GM18861 (cell line): ENCODE data around the gene KAT2B.
A peak's percentile ranks its signal among the peaks of the same experiment; 100 is the strongest.
"Not testable (repeated sequence)": the region's sequence is repeated elsewhere in the genome, so short reads cannot be mapped to it uniquely, and the experiment has no call there.

Source experiments
- ATAC-seq: cut with Tn5 transposase; IDR thresholded peaks from one replicate; pipeline ENCODE4 v1.9.1; 2021; ENCODE audit not compliant: unreplicated experiment

The KAT2B gene

GRCh38 chr3:20041197-20041780, 1.0 kb downstream of the KAT2B start:
- ATAC-seq: peak; percentile 32

GRCh38 chr3:20042331-20042730, 2.1 kb downstream of the KAT2B start:
- no peak for ATAC-seq

GRCh38 chr3:20043396-20043795, 3.1 kb downstream of the KAT2B start:
- peak; percentile 24 for ATAC-seq

- no peak for ATAC-seq
Measured at GRCh38 chr3:20043825-20044224, 3.6 kb downstream of the KAT2B start.

- not testable (repeated sequence) for ATAC-seq
Measured at GRCh38 chr3:20045141-20045540, 4.9 kb downstream of the KAT2B start.

GRCh38 chr3:20046556-20046955, 6.3 kb downstream of the KAT2B start:
- no peak for ATAC-seq

GRCh38 chr3:20047341-20047779, 7.1 kb downstream of the KAT2B start:
- ATAC-seq: no peak

GRCh38 chr3:20047976-20048883, 8.0 kb downstream of the KAT2B start:
- ATAC-seq: no peak

GRCh38 chr3:20051123-20051806, 11.0 kb downstream of the KAT2B start:
- no peak for ATAC-seq

- ATAC-seq: no peak
Measured at GRCh38 chr3:20052851-20053250, 12.6 kb downstream of the KAT2B start.

- ATAC-seq: peak; percentile 92
Measured at GRCh38 chr3:20054549-20054987, 14.3 kb downstream of the KAT2B start.

- ATAC-seq: peak; percentile 1
Measured at GRCh38 chr3:20055020-20055775, 15.0 kb downstream of the KAT2B start.

GRCh38 chr3:20055842-20056241, 15.6 kb downstream of the KAT2B start:
- no peak for ATAC-seq

- no peak for ATAC-seq
Measured at GRCh38 chr3:20056725-20057611, 16.7 kb downstream of the KAT2B start.

- no peak for ATAC-seq
Measured at GRCh38 chr3:20057612-20058180, 17.4 kb downstream of the KAT2B start.

- no peak for ATAC-seq
Measured at GRCh38 chr3:20059929-20060328, 19.7 kb downstream of the KAT2B start.

- peak; percentile 90 for ATAC-seq
Measured at GRCh38 chr3:20060974-20061685, 20.9 kb downstream of the KAT2B start.

- ATAC-seq: no peak
Measured at GRCh38 chr3:20062996-20063395, 22.8 kb downstream of the KAT2B start.

GRCh38 chr3:20064387-20064786, 24.1 kb downstream of the KAT2B start:
- ATAC-seq: no peak
